ENCODE measurements around the gene CAMK1G. TPM values are rescaled to one million over a fixed set of nuclear protein-coding genes. Genes with fewer than 3 reads are reported as not detected.
A peak's percentile ranks its signal among the peaks of the same experiment; 100 is the strongest.

Gene CAMK1G
- polyA plus RNA-seq, 1 donor (not counting 4 experiments of a cell fraction or from before 2014, with no cell fraction given) = not detected

GRCh38 chr1:209603877-209604276 lies 20.4 kb downstream of the CAMK1G start:
- Histone ChIP-seq H3K4me2 (ENCODE audit: control insufficient read depth, extremely low read depth, insufficient read depth, low read depth, low read length) (no peak overlapping the region), H3K79me2 (ENCODE audit: control insufficient read depth, insufficient read depth, low read length) (no peaks in the 10 kb centered on the region), H3K9me1 (ENCODE audit: control insufficient read depth, extremely low read depth, insufficient read depth, low read length) (no peaks in the 10 kb centered on the region), H3K9me3 (ENCODE audit: control insufficient read depth, low read depth, low read length) (no peaks in the 10 kb centered on the region), H3K27me3 (ENCODE audit: control insufficient read depth, extremely low read depth, insufficient read depth, low read length) (no peaks in the 10 kb centered on the region), H3K36me3 (ENCODE audit: control insufficient read depth in 2 of 2, extremely low read depth in 1 of 2, insufficient read depth in 2 of 2, low read length in 2 of 2) (no peaks in the 10 kb centered on the region), H4K20me1 (ENCODE audit: control insufficient read depth, extremely low read depth, insufficient read depth, low read length) (peaks cover 5% of the 10 kb centered on the region), H3K9ac (ENCODE audit: control insufficient read depth, extremely low read depth, insufficient read depth, low read length) (no peak overlapping the region), H3K4me1 (ENCODE audit: control insufficient read depth, extremely low read depth, insufficient read depth, low read length) (peaks cover 26% of the 10 kb centered on the region), H3K4me3 (ENCODE audit: control insufficient read depth in 2 of 3, extremely low read depth in 1 of 3, insufficient read depth in 2 of 3, low read depth in 1 of 3, low read length in 3 of 3) (no peak overlapping the region), H3K27ac (ENCODE audit: control insufficient read depth, insufficient read depth, low read length) (no peak overlapping the region), H2AFZ (ENCODE audit: control insufficient read depth, low read length) (no peak overlapping the region)
- TF ChIP-seq CTCF (optimal IDR thresholded peaks at IDR 0.05 in 1 of 3, IDR thresholded peaks at IDR 0.05 in 1 of 3, conservative IDR thresholded peaks at IDR 0.05 in 1 of 3; ENCODE audit: extremely low read depth in 1 of 3, insufficient read depth in 2 of 3, low read length in 3 of 3) (no peak), EZH2 (IDR thresholded peaks at IDR 0.05; ENCODE audit: low read length) (no peak)
- DNase-seq (ENCODE audit: low read depth, low spot score) = no peak
- dilution Hi-C loops (cut with MboI; ENCODE audit: extremely low pct_ligation_motif_present, low sequenced_read_pairs) = no loop called here
- FAIRE-seq = no peak

GRCh38 chr1:209607102-209607794 lies 23.7 kb downstream of the CAMK1G start:
- dilution Hi-C loops (cut with MboI; ENCODE audit: extremely low pct_ligation_motif_present, low sequenced_read_pairs) = no loop called here
- TF ChIP-seq EZH2 (IDR thresholded peaks at IDR 0.05; ENCODE audit: low read length) = no peak
- TF ChIP-seq CTCF (optimal IDR thresholded peaks at IDR 0.05 in 1 of 3, IDR thresholded peaks at IDR 0.05 in 1 of 3, conservative IDR thresholded peaks at IDR 0.05 in 1 of 3; ENCODE audit: extremely low read depth in 1 of 3, insufficient read depth in 2 of 3, low read length in 3 of 3) = no peak
- no peaks in the 10 kb centered on the region for H3K36me3 ChIP-seq (ENCODE audit: control insufficient read depth in 2 of 2, extremely low read depth in 1 of 2, insufficient read depth in 2 of 2, low read length in 2 of 2)
- no peaks in the 10 kb centered on the region for H3K27me3 ChIP-seq (ENCODE audit: control insufficient read depth, extremely low read depth, insufficient read depth, low read length)
- peak overlapping the region; percentile 83 for H3K27ac ChIP-seq (ENCODE audit: control insufficient read depth, insufficient read depth, low read length)
- H2AFZ ChIP-seq (ENCODE audit: control insufficient read depth, low read length) = no peak overlapping the region
- no peaks in the 10 kb centered on the region for H3K9me1 ChIP-seq (ENCODE audit: control insufficient read depth, extremely low read depth, insufficient read depth, low read length)
- no peaks in the 10 kb centered on the region for H3K9me3 ChIP-seq (ENCODE audit: control insufficient read depth, low read depth, low read length)
- peaks cover 20% of the 10 kb centered on the region for H4K20me1 ChIP-seq (ENCODE audit: control insufficient read depth, extremely low read depth, insufficient read depth, low read length)
- DNase-seq (ENCODE audit: low read depth, low spot score) = peak; percentile 76
- H3K9ac ChIP-seq (ENCODE audit: control insufficient read depth, extremely low read depth, insufficient read depth, low read length) = peak overlapping the region; percentile 74
- FAIRE-seq = peak; percentile 81
- peak overlapping the region; percentile 41 for H3K4me2 ChIP-seq (ENCODE audit: control insufficient read depth, extremely low read depth, insufficient read depth, low read depth, low read length)
- no peak overlapping the region for H3K4me3 ChIP-seq (ENCODE audit: control insufficient read depth in 2 of 3, extremely low read depth in 1 of 3, insufficient read depth in 2 of 3, low read depth in 1 of 3, low read length in 3 of 3)
- no peaks in the 10 kb centered on the region for H3K79me2 ChIP-seq (ENCODE audit: control insufficient read depth, insufficient read depth, low read length)
- peaks cover 17% of the 10 kb centered on the region for H3K4me1 ChIP-seq (ENCODE audit: control insufficient read depth, extremely low read depth, insufficient read depth, low read length)
